Measurements from ENCODE around the gene CDYL.

CDYL gene

DNA sequence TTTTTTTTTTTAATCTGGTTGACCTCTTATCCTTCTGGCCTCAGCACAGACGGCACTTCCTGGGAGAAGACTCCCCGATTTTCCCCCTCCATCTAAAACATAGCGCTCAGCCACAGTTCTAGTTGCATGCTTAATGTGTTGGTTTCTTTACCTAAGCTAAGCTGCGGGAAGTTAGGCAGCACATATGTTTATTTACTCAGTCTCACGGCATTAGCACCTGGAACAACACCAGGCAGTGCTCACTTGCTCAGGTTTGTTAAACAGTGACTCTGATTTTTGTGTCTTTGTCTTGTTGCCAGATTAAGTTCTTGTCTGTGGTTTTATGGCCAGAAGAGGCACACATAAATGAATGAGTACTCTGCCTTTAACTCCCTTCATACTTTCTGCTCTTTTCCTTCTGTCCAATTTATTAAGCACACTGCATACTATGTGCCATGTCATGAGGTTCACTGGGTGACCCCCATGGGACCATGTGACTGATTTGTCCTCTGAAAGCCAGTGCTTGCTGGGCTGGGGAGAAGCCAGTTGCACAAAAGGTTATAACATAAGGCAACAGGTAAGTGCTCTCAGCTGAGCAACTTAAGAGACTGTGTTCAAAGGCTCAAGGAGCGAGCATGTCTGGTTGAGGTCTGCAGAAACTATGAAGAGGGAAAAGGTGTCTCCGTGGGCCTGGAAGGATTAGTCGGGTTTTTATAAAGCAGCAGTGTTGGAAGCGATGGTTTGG lies 134.0 kb downstream of the CDYL start:
- no peak for DNase-seq

DNA sequence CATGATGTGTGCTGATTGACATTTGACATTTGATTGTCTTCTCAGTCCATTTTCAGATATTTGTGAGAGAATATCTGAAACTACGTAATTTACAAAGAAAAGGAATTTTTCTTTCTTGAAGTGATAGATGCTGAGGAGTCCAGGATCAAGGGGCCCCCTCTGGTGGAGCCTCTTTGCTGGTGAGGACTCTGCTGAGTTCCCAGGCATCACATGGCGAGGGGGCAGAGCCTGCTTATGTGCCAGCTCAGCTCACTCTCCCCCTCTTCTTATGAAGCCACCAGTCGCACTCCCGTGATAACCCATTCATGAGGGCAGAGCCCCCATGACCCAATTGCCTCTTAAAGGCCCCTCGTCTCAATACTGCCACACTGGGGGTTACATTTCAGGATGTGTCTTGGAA lies 136.4 kb downstream of the CDYL start:
- DNase-seq: no peak

DNA sequence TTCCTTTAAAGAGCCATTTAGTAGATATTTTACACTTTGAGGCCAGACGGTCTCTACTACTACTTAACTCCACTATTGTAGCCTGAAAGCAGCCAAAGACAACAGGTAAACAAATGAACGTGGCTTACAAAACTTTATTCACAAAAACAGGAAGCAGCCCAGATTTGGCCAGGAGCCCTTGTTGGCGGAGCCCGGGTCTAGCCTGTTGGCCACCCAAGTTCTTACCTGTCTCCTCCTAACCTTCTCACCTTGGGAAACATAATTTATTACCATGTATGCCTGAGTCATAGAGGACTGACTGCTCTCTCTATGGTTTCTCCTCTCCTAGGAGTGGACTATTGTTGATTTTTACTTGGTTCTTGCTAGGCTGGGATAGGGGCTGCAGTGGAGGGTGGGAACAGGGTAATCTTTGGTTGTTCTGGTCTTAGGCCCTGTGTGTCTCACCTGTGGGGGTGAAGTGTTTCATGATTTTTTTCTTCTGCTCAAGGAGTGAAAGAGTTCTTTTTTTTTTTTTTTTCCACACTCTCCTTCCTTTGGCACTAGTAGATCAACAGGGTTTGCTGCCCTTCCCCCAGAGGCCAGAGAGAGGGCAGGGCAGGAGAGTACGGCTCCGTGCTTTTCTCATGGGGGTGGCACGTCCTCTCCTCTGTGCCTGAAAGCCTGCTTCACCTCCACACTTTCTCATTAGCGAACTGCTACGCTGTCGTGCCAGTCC lies 137.7 kb downstream of the CDYL start:
- no peak for DNase-seq

DNA sequence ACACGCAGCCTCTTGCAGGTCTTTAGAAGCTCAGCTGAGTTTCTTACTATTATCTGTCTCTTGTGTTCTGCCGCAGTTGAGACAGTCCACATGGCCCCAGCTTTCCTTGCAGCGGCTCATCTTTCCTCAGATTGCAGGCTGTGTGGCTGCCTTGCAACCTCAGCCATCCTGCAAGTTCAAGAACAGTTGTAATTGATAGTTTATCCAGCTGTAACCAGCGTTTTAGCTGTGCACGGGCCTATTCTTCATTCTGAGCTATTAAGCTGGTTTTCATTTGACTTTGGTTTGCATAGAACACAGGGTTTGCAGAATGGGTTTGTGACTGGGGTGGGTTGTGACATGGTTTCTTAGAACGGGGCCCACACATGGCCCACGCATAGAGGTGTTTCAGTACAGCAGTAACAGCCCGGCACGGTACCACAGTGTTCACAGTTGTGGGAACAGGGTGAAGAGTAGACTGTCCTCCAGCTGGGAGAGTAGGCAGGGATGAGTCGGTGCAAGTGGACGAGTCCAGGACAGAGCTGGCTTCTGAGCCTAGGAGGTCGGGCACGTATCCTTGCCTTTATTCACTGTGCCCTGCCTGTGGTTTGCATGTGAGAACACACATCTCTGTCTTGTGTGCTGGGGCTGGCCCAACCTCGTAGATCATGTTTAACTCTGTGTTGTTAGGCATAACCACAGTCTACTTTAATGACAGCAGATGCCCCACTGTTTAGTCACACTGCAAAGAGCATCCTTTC lies 138.4 kb downstream of the CDYL start:
- DNase-seq: no peak

DNA sequence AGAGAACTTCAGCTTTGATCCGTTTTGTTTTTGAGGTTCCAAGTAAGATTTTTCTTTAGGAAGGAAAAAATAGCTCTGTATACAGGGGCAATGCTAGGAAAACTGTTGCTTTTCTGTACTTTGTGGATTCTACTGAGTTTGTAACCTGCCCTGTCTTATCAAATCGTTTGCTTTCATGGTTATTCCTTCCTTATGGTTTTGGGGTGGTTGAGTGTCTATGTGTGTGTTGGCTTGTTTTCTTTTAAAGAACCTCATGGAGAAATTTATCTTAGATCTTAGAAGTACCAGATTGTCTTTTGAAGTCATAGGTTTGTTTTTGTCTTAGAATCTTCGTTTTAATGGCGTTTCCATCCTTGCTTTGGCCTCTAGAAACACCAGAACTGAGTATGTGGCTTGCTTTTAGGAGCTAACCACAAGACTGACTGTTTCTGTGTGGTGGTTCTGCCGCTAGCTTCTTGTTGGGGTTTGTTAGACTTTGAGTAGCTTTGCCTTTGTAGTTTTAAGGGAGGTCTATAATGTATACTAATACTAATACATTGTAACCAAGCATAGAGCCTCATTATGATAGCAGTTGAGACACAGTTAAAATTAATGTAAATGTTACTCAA lies 140.9 kb downstream of the CDYL start:
- DNase-seq: no peak

DNA sequence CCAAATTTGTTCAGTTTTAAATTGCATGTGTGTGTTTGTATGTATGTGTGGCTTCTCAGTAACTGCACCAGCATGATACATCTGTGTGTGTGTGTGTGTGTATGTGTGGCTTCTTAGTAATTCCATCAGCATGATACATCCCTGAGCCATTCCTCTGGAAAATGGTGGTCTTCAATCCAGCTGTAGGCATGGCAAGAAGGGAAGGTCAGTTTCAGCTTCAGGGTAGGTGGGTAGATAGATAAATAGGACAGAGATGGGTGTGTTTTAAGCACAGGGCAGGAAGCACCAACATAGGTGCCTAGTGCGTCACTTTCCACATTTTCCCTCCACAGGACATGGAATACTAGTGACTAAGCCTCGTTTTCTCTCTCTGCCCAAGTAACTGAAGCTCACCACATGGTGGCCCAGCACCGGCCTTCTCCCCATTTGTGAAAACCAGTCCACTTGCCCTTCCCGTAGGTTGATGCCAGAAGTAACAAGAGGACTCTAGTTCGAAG lies 144.8 kb downstream of the CDYL start:
- DNase-seq: no peak

DNA sequence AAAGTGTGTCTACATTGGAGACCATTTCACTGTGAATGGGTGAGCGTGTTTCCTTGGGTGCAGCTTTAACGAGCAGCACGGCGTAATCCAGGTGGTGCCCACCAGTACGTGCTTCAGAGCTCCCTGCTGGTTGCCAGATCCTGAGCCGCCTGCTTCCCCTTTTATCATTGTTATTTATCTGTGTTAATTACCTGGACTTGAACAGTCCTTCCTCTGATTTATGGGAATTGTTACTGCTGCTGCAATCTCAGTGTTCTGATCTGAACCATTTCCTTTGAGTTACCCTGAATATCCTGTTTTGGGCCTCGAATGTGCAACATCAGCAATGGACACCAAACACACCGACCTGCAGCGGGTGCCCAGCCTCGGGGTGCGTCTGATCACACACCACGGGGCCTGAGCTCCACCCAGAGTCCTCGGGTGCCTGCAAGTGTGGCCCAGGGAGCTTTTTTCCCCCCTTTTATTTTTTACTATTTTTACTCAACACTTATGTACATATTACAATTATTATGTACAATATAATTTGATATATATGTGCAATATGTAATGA lies 146.4 kb downstream of the CDYL start:
- DNase-seq: no peak

DNA sequence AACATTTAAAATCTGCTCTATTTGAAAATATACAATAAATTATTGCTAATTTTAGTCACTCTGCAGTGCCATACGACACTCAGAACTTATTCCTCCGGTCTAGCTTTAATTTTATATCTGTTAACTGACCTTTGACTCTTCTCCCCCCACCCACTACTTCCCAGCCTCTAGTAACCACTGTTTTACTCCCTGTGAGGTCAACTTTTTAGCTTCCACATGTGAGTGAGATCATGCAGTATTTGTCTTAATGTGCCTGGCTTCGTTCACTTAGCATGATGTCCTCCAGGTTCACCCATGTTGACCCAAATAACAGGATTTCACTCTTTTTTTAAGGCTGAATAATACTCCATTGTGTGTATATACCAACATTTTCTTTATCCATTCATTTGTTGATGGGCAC lies 146.9 kb downstream of the CDYL start:
- DNase-seq: no peak

DNA sequence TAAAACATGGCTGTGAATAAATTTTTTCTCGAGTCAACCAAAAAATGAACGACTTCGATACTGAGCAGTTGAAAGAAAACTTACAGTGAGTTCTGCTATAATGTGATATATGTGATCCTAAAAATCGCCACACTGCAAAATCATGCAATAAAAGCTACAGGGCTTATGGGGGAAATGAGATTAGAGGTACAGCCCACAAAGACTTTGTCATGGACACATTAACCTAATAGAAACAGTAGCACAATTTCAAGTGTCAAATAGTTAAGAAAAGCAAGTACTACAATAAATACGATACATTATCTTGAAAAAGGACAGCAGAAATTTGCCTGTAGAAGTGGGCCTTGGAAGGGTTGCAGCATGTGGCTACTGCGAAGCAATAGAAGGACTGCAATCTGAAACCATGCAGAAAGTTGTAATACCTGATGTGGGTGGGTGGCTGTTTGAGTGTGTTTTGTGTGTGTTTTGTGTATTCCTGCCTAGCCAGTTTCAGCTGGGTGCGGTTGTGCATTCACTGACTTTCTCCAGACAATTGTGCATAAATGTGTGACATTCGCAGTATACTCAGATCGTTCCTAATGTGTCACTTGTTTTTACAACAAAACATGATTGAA lies 148.6 kb downstream of the CDYL start:
- no peak for DNase-seq

DNA sequence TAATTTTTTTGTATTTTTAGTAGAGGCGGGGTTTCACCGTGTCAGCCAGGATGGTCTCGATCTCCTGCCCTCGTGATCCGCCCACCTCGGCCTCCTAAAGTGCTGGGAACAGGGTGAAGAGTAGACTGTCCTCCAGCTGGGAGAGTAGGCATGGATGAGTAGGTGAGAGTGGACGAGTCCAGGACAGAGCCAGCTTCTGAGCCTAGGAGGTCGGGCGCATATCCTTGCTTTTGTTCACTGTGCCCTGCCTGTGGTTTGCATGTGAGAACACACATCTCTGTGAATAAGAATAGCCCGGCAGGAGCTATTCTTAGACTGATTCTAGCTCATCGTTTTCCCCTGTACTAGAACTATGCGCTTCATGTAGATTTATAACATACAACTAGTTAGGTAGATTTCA lies 149.4 kb downstream of the CDYL start:
- no peak for DNase-seq

DNA sequence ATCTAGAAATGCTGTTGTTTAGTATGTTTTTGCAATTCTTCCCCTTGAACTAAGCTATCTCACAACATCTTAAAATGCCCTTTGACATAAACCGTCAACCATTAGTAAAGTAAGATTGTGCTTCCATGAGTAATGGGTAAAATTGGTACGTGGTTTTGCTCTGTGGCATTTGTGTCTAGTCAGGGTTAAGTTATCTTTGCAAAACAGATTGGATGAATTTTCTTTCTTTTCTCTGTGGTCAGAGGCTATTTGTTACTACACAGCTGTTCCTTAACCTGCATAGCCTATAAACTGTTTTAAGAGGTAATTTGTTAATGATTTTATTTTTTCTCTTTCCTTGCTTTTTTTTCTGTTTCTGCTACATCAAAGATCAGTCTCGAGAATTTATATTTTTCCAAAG lies 152.2 kb downstream of the CDYL start:
- no peak for DNase-seq

DNA sequence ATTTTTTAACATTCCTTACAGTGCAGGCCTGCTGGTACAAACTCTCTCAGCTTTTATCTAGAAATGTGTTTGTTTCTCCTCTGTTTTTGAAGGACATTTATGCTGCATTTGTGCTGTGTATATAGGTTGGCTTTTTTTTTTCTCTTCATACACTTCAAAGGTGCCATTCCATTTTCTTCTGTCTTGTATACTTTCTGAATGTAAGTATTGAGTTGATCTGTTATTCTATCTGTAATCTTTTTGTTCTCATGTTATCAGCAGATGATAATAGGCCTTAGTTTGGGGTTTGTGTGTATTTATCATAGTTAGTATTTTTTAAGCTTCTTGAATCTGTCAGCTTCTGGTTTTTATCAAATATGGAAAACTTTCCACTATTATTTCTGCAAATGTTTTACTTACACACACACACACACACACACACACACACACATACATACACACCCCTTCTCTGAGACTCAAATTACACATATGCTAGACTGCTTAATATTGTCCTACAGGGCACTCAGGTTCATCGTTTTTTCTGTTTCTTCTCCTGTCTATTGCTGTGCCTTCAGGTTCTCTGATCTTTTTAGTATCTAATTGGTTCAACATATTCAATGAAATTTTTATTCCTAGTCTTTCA lies 153.0 kb downstream of the CDYL start:
- no peak for DNase-seq

DNA sequence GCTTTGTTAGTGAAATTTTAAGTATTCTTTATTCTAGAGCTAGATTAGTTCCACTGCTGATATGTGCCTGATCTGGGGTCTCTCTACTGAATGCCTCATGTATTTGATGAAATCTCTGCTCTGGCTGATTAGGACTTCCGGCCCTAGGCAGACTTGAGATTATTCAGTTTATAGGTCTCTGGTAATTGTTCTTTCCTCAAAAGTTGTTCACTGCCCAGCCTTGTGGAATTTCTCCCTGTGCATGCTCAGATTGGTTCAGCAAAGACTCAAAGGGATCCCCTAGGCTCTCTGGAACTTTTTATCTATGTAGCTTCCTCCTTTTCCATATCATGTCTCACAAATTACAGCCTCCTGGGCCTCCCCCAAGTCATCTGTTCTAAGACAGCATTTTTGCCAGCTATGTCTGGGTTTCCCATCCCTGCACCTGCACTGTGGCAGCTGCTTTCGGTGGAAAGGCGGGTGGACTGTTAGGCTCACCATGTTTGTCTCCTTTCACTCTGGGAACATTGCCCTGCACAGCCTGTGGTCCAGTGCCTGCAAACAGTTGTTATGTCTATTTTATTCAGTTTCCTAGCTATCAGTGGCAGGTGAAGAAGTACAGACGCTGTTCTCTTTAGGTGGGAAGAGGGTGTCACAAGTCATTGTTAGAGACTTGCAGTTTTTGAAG lies 154.0 kb downstream of the CDYL start:
- no peak for DNase-seq

DNA sequence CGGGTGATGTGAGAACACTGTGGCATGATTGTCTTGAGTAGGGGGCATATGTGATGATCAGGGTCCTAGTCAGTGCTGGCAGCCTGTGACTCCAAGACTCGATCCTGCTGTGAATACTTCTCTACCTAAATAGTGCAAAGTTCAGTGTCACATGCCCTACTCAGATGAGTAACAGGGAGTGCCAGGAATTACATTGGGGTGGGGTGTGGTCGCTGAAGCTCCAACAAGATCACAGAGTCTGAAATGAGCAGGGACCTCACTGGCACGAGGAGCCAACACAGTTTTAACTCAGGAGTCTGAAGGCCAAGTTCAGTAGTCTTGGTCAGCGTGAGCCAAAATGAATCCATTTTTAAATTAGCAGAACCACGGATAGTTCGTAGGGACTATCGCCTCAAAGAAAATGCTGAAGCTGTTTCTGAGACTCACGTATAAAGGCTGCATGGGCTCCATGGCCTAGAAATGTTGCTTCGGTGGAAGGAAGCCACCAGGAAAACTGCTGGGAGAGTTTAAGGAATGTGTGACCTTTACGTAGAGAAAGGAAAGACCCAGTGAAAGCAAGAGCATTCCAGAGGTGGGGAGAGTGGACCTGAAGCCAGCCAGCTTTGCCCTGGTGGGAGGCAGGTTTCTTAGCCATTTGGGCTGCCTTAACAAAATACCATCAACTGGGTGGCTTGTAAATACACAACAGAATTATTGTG lies 155.5 kb downstream of the CDYL start:
- no peak for DNase-seq

DNA sequence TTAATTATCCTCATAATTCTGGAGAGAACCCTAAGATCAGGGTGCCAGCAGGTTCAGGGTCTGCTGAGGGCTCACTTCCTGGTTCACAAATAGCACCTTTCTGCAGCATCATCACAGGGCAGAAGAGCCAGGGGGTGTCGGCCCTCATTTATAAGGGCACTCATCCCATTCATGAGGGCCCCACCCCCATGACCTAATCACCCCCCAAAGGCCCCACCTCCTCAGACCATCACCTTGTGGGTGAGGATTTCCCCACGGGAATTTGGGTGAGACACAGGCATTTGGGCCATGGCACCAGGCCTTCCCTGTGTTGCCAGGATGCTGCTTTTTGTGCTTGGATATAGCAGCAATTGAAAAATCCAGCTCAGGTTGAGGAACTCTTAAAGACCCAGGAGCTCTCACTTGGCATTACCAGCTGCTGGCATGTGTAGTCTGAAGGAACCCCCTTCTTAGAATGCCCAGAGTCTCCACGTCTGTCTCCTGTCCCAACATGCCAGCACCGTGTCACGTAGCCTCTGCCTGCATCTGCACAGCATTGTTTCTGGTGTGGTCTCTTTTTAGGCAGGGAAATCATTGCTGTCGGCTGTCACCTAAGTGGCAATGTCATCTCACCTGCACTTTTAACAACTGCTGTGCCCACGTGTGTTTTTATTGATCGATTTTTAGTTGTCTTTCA lies 156.2 kb downstream of the CDYL start:
- DNase-seq: no peak

DNA sequence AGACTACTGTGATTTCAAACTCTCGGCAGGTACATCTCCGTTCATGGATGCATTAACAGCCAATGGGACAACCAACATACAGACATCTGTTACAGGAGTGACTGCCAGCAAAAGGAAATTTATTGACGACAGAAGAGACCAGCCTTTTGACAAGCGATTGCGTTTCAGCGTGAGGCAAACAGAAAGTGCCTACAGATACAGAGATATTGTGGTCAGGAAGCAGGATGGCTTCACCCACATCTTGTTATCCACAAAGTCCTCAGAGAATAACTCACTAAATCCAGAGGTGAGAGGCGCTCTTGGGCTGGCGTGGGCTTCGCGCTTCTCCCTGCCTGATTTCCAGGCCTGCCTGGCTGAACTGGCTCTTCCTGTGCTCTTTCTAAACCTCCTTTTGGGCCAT lies 159.3 kb downstream of the CDYL start:
- DNase-seq: no peak

DNA sequence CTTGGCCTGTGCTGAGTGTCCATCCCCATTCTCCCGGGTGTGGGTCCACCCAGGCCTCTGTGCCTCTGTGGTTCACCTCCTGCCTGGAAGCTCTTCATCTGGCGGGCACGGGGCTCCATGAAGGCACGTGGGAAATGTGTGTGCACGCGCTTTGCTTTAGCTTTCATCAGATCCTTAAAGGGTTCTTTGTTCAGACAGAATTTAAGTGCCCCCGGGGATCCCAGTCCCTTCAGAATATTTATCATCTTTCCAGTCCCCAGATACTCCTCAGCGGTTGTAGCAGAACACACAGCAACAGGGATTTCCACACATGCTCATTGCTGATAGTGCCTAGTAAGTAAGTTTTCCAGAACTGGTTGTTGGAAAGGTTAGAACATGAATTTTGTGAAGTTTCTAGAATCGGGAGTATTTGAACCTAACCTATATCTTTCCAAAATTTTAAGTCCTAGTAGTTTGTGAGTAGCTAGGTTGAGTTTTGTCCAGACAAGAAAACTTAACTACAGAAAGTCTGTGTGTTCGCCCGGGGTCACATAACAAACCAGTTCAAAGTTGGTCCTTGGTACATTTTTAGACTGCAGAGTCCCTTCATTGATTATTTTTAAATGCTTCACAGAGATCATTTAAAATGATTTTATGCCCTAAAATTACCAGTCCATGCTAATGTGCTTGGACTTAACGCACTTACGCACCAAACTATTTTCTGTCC lies 159.9 kb downstream of the CDYL start:
- DNase-seq: peak; percentile 25

DNA sequence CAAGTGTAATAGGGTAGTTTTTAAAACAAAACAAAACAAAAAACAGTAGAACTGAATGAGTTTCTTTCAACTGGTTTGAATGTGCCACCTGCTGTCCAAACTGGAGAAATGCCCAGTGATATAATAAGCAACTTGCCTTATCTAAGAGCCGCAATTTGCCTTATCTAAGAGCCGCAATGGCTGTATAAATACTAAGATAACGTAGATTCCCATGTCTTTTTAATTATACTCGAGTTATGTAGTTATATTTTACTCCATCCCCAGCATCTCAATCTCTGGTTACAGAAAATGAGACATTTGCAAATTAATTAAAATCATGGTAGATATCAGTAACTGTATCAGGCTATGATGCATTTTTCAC lies 160.5 kb downstream of the CDYL start:
- DNase-seq: no peak

DNA sequence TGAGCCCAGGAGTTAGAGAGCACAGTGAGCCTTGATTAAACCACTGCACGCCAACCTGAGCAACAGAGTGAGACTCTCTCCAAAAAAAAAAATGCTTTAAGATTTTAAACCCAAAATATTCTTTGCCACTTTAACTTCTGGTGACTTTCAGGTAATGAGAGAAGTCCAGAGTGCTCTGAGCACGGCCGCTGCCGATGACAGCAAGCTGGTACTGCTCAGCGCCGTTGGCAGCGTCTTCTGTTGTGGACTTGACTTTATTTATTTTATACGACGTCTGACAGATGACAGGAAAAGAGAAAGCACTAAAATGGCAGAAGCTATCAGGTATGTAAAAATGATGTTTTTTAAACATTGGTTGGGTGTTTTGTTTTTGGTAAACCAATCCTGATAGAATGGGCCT lies 161.2 kb downstream of the CDYL start:
- no peak for DNase-seq

DNA sequence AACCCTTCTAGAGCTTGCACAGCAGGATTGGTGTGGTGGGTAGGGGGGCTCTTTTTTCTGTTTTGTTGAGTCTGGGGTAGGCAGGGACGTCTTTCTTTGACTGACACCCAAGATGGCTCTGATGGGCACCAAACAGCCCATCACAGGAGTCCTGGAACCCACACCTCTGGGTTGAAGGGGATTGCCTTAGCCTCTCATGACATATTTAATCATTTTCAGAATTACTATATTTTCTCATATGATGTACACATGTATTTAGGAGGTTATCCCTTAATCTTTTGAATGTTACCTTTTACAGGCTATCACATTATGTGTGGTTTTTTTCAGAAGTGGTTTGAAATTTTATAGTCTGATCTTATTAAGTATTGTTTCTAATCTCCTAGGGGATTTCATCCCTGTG lies 163.0 kb downstream of the CDYL start:
- DNase-seq: no peak
